ENCODE data around the gene GBP3. TPM values are rescaled to one million over a fixed set of nuclear protein-coding genes. Genes with fewer than 3 reads are reported as not detected.

Gene GBP3
- total RNA-seq, 1 experiment from 2014 or later, result 1.2 TPM

- no peak for DNase-seq (ENCODE audit: low read depth, low spot score)
- H2AFZ ChIP-seq (ENCODE audit: low read depth, low read length, poor library complexity, severe bottlenecking), result no peak overlapping the region
- H3K27me3 ChIP-seq (ENCODE audit: insufficient read depth, low read length), result no peaks in the 10 kb centered on the region
- RAD21 ChIA-PET (ENCODE audit: low non-redundant PET in 1 of 2, low total read pairs in 2 of 2, uncharacterized antibody in 2 of 2, unreplicated experiment in 2 of 2), result no interaction called here
- H3K9me3 ChIP-seq (ENCODE audit: control insufficient read depth in 1 of 2, insufficient read depth in 1 of 2, low read depth in 1 of 2, low read length in 2 of 2), result no peaks in the 10 kb centered on the region
- H3K4me1 ChIP-seq (ENCODE audit: control insufficient read depth in 1 of 2, insufficient read depth in 2 of 2, low read length in 2 of 2), result no peaks in the 10 kb centered on the region
- no TSS peak for BruUV-seq (replicated peaks)
- POLR2A ChIA-PET, result no interaction called here
- no peak overlapping the region for H3K9ac ChIP-seq (ENCODE audit: low read length)
- intact Hi-C loops (cut with micrococcal nuclease), result no loop called here
- CTCF ChIA-PET, result no interaction called here
- H3K9me2 ChIP-seq (ENCODE audit: insufficient read depth), result no peaks in the 10 kb centered on the region
- H3K4me3 ChIP-seq (replicated peaks in 1 of 2; ENCODE audit: low read depth in 1 of 2, low read length in 2 of 2), result no peak overlapping the region
- H4K20me1 ChIP-seq (ENCODE audit: insufficient read depth), result no peaks in the 10 kb centered on the region
- H3K36me3 ChIP-seq (ENCODE audit: control insufficient read depth in 1 of 2, insufficient read depth in 2 of 2, low read length in 2 of 2), result no peaks in the 10 kb centered on the region
- no peak overlapping the region for H3K27ac ChIP-seq (ENCODE audit: low read depth, low read length)
- H3K4me2 ChIP-seq (ENCODE audit: low read length), result no peak overlapping the region
- ATAC-seq, result no peak
- no peaks in the 10 kb centered on the region for H3K79me2 ChIP-seq (ENCODE audit: insufficient read depth, low read length)
- no peak for TF ChIP-seq SP1 (IDR thresholded peaks at IDR 0.05; ENCODE audit: low read depth)
- no peak for TF ChIP-seq SRF (IDR thresholded peaks at IDR 0.05; ENCODE audit: low read depth)
- TF ChIP-seq RAD21 (IDR thresholded peaks at IDR 0.05; ENCODE audit: low read depth), result no peak
- TF ChIP-seq POLR2AphosphoS5 (IDR thresholded peaks at IDR 0.05; ENCODE audit: low read depth, low read length), result no peak
- TF ChIP-seq POLR2A (IDR thresholded peaks at IDR 0.05; ENCODE audit: borderline replicate concordance, extremely low read depth, insufficient read depth, insufficient read length), result no peak
- no peak for TF ChIP-seq ZFX (IDR thresholded peaks at IDR 0.05)
- no peak for TF ChIP-seq ZNF274 (IDR thresholded peaks at IDR 0.05; ENCODE audit: low read depth, low read length)
- TF ChIP-seq MAX (IDR thresholded peaks at IDR 0.05), result no peak
- TF ChIP-seq, protein P1, sequence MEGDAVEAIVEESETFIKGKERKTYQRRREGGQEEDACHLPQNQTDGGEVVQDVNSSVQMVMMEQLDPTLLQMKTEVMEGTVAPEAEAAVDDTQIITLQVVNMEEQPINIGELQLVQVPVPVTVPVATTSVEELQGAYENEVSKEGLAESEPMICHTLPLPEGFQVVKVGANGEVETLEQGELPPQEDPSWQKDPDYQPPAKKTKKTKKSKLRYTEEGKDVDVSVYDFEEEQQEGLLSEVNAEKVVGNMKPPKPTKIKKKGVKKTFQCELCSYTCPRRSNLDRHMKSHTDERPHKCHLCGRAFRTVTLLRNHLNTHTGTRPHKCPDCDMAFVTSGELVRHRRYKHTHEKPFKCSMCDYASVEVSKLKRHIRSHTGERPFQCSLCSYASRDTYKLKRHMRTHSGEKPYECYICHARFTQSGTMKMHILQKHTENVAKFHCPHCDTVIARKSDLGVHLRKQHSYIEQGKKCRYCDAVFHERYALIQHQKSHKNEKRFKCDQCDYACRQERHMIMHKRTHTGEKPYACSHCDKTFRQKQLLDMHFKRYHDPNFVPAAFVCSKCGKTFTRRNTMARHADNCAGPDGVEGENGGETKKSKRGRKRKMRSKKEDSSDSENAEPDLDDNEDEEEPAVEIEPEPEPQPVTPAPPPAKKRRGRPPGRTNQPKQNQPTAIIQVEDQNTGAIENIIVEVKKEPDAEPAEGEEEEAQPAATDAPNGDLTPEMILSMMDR (IDR thresholded peaks at IDR 0.05 in 2 of 3, conservative IDR thresholded peaks at IDR 0.05 in 1 of 3; ENCODE audit: borderline replicate concordance in 1 of 3, insufficient read depth in 1 of 3, low read depth in 2 of 3, low read length in 2 of 3), result no peak
- TF ChIP-seq, protein P2, sequence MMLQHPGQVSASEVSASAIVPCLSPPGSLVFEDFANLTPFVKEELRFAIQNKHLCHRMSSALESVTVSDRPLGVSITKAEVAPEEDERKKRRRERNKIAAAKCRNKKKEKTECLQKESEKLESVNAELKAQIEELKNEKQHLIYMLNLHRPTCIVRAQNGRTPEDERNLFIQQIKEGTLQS (IDR thresholded peaks at IDR 0.05), result no peak
- no peak for TF ChIP-seq EZH2 (IDR thresholded peaks at IDR 0.05)
- TF ChIP-seq CBX3 (IDR thresholded peaks at IDR 0.05; ENCODE audit: low read depth), result no peak
- no peak for TF ChIP-seq FOSL1 (IDR thresholded peaks at IDR 0.05; ENCODE audit: low read depth)
- no peak for TF ChIP-seq SIN3A (IDR thresholded peaks at IDR 0.05; ENCODE audit: low read depth)
- TF ChIP-seq YY1 (IDR thresholded peaks at IDR 0.05; ENCODE audit: extremely low read depth, insufficient replicate concordance, low read depth, low read length), result no peak
- no peak for TF ChIP-seq EZH2phosphoT487 (IDR thresholded peaks at IDR 0.05; ENCODE audit: borderline replicate concordance)
These were observed 14.5 kb upstream of the GBP3 start for GRCh38 chr1:89037186-89037585.

Data from HCT116 (cell line).